ENCODE measurements around the gene TPCN1. TPM values are rescaled to one million over a fixed set of nuclear protein-coding genes. Genes with fewer than 3 reads are reported as not detected.

The TPCN1 gene
- total RNA-seq, 2 donors from 2014 or later, result 84.1 to 93.5 TPM

DNA sequence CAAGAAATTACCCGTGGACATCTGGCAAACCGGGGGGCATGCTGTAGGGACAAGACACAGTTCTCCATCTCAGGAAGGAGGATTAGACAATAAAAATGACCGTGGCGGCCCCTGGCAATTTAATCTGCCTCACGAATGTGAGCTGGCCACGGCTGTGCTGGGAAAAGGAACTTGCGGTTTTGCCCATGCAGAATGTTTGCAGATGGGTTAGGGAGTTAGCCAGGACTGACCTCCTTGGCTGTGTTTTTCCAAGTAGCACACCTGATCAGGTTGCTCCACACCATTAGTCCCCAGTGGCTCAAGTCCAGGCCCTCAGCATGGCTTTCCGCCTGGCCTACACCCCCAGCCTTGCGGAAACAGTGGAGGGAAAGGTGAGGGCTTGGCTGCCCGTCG is 20.8 kb downstream of the TPCN1 start:
- H3K27me3 ChIP-seq (replicated peaks; ENCODE audit: insufficient read depth), result no peaks in the 10 kb centered on the region
- no peak overlapping the region for H3K4me3 ChIP-seq
- no peaks in the 10 kb centered on the region for H3K9me3 ChIP-seq
- peak overlapping the region; percentile 82 to 83 for H3K27ac ChIP-seq
- DNase-seq (ENCODE audit: low spot score), result no peak
- TF ChIP-seq, protein P1, sequence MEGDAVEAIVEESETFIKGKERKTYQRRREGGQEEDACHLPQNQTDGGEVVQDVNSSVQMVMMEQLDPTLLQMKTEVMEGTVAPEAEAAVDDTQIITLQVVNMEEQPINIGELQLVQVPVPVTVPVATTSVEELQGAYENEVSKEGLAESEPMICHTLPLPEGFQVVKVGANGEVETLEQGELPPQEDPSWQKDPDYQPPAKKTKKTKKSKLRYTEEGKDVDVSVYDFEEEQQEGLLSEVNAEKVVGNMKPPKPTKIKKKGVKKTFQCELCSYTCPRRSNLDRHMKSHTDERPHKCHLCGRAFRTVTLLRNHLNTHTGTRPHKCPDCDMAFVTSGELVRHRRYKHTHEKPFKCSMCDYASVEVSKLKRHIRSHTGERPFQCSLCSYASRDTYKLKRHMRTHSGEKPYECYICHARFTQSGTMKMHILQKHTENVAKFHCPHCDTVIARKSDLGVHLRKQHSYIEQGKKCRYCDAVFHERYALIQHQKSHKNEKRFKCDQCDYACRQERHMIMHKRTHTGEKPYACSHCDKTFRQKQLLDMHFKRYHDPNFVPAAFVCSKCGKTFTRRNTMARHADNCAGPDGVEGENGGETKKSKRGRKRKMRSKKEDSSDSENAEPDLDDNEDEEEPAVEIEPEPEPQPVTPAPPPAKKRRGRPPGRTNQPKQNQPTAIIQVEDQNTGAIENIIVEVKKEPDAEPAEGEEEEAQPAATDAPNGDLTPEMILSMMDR (IDR thresholded peaks at IDR 0.05), result no peak
- no peak for ATAC-seq (ENCODE audit: insufficient number of reproducible peaks, low FRiP score, low read depth)
- peaks cover 78 to 100% of the 10 kb centered on the region in 2 donors for H3K4me1 ChIP-seq (ENCODE audit: control insufficient read depth in 1 of 2, low read depth in 2 of 2)
- H3K36me3 ChIP-seq, result no peaks in the 10 kb centered on the region

DNA sequence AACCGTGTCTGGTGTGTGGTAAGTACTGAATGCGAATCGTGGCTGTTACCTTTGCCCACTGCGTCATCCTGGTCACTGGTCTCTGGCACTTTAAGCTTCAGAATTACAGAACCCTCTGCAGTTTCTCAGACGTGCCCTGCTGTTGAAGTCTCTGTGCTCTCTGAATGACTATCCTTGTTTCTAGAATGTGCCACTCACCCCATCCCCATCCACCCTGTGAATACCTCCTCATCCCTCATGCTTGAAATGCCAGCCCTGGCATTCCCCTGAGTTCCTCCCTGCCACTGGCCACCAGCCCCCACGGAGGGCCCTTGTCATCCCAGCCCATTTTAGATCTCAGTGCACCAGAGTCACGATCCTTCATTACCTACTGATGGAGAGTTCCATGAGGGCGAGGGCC is 21.3 kb downstream of the TPCN1 start:
- Histone ChIP-seq H3K36me3 (no peaks in the 10 kb centered on the region), H3K4me3 (no peak overlapping the region), H3K4me1 (ENCODE audit: control insufficient read depth in 1 of 2, low read depth in 2 of 2) (peaks cover 79 to 100% of the 10 kb centered on the region in 2 donors), H3K27ac (peak overlapping the region; percentile 82 to 83), H3K9me3 (no peaks in the 10 kb centered on the region), H3K27me3 (replicated peaks; ENCODE audit: insufficient read depth) (no peaks in the 10 kb centered on the region)
- TF ChIP-seq, protein P1 (IDR thresholded peaks at IDR 0.05), result no peak
- DNase-seq (ENCODE audit: low spot score) (no peak), ATAC-seq (ENCODE audit: insufficient number of reproducible peaks, low FRiP score, low read depth) (no peak)

DNA sequence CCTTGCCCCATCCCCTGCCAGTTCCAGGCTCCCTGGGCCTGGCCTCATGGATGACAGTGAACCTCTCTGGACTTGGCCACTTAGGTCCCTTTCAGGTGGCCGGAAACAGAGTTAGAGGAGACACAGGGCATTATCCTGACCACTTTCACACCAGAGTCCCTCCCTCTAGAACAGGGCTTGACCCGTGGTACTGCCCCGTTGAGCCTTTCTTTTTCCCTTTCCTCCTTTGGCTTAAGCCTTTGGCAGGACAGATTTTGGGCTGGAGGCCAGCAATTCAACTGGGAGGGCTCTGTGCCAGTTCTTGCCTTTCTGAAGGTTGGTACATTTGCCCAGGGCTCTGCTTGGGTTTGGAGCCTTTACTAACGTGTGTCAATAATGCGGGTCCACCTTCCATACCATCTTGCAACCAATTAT is 22.8 kb downstream of the TPCN1 start:
- H3K9me3 ChIP-seq, result no peaks in the 10 kb centered on the region
- H3K27ac ChIP-seq, result peak overlapping the region; percentile 82 to 83
- DNase-seq (ENCODE audit: low spot score) (no peak), ATAC-seq (ENCODE audit: insufficient number of reproducible peaks, low FRiP score, low read depth) (no peak)
- TF ChIP-seq, protein P1 (IDR thresholded peaks at IDR 0.05), result no peak
- peak overlapping the region; percentile 37 for H3K4me3 ChIP-seq
- peaks cover 66 to 94% of the 10 kb centered on the region in 2 donors for H3K4me1 ChIP-seq (ENCODE audit: control insufficient read depth in 1 of 2, low read depth in 2 of 2)
- H3K36me3 ChIP-seq, result no peaks in the 10 kb centered on the region
- H3K27me3 ChIP-seq (replicated peaks; ENCODE audit: insufficient read depth), result no peaks in the 10 kb centered on the region

DNA sequence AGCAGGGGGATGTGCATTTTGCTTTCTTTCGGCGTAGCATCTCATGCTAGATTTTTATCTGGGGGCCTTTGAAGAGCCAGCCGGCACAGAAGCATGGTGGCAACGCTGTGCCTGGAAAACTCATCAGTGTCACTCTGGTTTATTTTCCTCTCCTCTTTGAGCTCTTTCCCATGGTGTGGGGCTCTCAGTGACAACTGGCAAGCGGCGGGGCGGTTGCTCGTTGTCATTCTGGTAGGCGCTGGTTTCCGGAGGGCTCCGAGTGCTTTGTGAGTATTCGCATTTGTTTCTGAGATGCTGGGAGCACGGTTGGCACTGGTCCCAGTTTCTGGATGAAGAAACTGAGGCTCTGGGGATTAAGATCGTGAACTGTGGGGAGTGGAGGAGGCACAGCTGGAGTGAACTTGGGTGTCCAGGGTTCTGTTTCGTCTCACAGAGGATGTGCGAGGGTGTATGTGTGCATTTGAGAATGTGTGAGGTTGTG is 23.3 kb downstream of the TPCN1 start:
- H3K27ac ChIP-seq, result peak overlapping the region; percentile 82 to 83
- no peaks in the 10 kb centered on the region for H3K9me3 ChIP-seq
- peaks cover 63 to 94% of the 10 kb centered on the region in 2 donors for H3K4me1 ChIP-seq (ENCODE audit: control insufficient read depth in 1 of 2, low read depth in 2 of 2)
- no peak for ATAC-seq (ENCODE audit: insufficient number of reproducible peaks, low FRiP score, low read depth)
- H3K4me3 ChIP-seq, result peak overlapping the region; percentile 37
- TF ChIP-seq, protein P1 (IDR thresholded peaks at IDR 0.05), result no peak
- no peaks in the 10 kb centered on the region for H3K36me3 ChIP-seq
- DNase-seq (ENCODE audit: low spot score), result no peak
- H3K27me3 ChIP-seq (replicated peaks; ENCODE audit: insufficient read depth), result no peaks in the 10 kb centered on the region

DNA sequence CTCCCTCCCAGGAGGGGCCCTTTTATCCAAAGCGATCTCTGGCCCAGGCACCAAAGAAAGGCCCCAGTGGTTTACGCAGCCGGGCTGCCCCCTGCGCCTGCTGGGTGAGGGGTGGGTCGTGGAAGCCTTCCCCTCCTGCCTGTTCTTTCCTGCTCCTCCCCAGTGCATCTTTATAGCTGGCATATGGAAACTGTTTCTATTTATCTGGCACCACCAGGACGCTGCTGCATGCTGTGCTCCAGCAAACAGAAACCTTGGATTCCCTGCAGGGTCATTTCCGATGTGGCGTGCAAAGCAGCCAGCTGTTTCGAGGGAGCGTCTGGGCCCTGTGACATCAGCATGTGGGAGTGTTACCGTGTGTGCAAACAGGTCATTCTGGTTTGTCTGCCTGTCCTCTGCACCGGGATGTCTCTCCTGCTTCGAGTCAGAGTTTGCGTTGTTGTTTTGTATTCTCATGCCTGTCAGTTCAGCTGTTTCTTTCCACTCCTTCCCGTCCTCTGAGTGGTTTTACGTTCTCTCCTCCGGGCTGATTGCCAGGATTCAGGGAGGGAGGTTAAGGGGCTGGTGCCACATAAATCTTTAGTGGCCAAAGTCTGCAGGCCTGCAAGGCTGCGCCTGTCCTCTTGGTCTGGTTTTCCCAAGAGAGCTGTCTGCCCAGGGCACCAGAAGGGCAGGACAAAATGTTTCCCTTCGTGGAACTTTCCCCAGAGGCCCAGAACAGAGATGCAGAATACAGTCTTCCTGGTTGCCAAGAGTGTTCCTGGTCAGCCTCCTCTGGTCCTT is 24.6 kb downstream of the TPCN1 start:
- ATAC-seq (ENCODE audit: insufficient number of reproducible peaks, low FRiP score, low read depth), result peak; percentile 61
- no peaks in the 10 kb centered on the region for H3K36me3 ChIP-seq
- H3K27ac ChIP-seq, result peak overlapping the region; percentile 83 to 84
- DNase-seq (ENCODE audit: low spot score), result no peak
- H3K27me3 ChIP-seq (replicated peaks; ENCODE audit: insufficient read depth), result no peaks in the 10 kb centered on the region
- H3K9me3 ChIP-seq, result no peaks in the 10 kb centered on the region
- TF ChIP-seq, protein P1 (IDR thresholded peaks at IDR 0.05), result peak; percentile 48
- H3K4me1 ChIP-seq (ENCODE audit: control insufficient read depth in 1 of 2, low read depth in 2 of 2), result peaks cover 64 to 94% of the 10 kb centered on the region in 2 donors
- H3K4me3 ChIP-seq, result peak overlapping the region; percentile 35
